Smooth muscle cell (in vitro differentiated cells): ENCODE data around the gene ARHGEF12. TPM values are rescaled to one million over a fixed set of nuclear protein-coding genes. Genes with fewer than 3 reads are reported as not detected.

Source experiments
- DNase-seq: peaks from one replicate; lab custom pipeline; 2025; ENCODE audit not compliant: unreplicated experiment; lab: John Stamatoyannopoulos, UW
- H2AFZ ChIP-seq: fragments of 200-600 bp; sonication (generic); 2 replicates; pipeline ENCODE4 v1.6.0; 2016; ENCODE audit warnings: antibody characterized with exemption, low read depth, mild to moderate bottlenecking
- H3F3A ChIP-seq: fragments of 200-600 bp; sonication (generic); 2 replicates; pipeline ENCODE4 v1.6.0; 2017; ENCODE audit warnings: antibody characterized with exemption, low read depth
- H3K27ac ChIP-seq: fragments of 200-600 bp; sonication (generic); 2 replicates; pipeline ENCODE4 v1.5.1; 2016; ENCODE audit warnings: low read depth, mild to moderate bottlenecking
- H3K27me3 ChIP-seq: fragments of 200-600 bp; sonication (generic); 2 replicates; pipeline ENCODE4 v1.6.1; 2016; ENCODE audit warnings: low read depth, mild to moderate bottlenecking
- H3K36me3 ChIP-seq: fragments of 200-600 bp; sonication (generic); 2 replicates; pipeline ENCODE4 v1.5.1; 2016; ENCODE audit warnings: low read depth
- H3K4me1 ChIP-seq: fragments of 200-600 bp; sonication (generic); 2 replicates; pipeline ENCODE4 v1.5.1; 2016; ENCODE audit warnings: low read depth
- H3K4me2 ChIP-seq: fragments of 200-600 bp; sonication (generic); 2 replicates; pipeline ENCODE4 v1.6.0; 2016; ENCODE audit warnings: mild to moderate bottlenecking
- H3K4me3 ChIP-seq: fragments of 200-600 bp; sonication (generic); 2 replicates; pipeline ENCODE4 v1.5.1; 2016; ENCODE audit warnings: mild to moderate bottlenecking
- H3K79me2 ChIP-seq: fragments of 200-600 bp; sonication (generic); 2 replicates; pipeline ENCODE4 v1.6.0; 2016; ENCODE audit warnings: low read depth, mild to moderate bottlenecking
- H3K9ac ChIP-seq: fragments of 200-600 bp; sonication (generic); 2 replicates; pipeline ENCODE4 v1.6.0; 2016; ENCODE audit warnings: low read depth
- H3K9me3 ChIP-seq: fragments of 200-600 bp; sonication (generic); replicated peaks from 2 replicates; pipeline ENCODE4 v1.5.1; 2016; ENCODE audit warnings: low read depth
- H4K20me1 ChIP-seq: fragments of 200-600 bp; sonication (generic); 2 replicates; pipeline ENCODE4 v1.6.0; 2016; ENCODE audit warnings: low read depth
- CTCF ChIP-seq: fragments of 200-600 bp; sonication (generic); IDR thresholded peaks from 2 replicates; pipeline ENCODE4 v1.5.1; 2017; ENCODE audit warnings: borderline replicate concordance, mild to moderate bottlenecking, antibody characterized with exemption; ENCODE audit not compliant: insufficient read depth, poor library complexity, severe bottlenecking
- WGBS: methylation state at CpG from one replicate; pipeline ENCODE4 v1.1.7; 2016; ENCODE audit warnings: low lambda C conversion rate; 5-methylcytosine and 5-hydroxymethylcytosine counted together
- polyA plus RNA-seq: library from polyadenylated mRNA; unstranded; fragments of >200 nt; fragmentation: Nextera tagmentation; extraction: Ambion mirVana; gene quantifications from 2 replicates; pipeline ENCODE4 v1.2.1, GENCODE V29; 2016
- total RNA-seq: library from RNA; depleted of rRNA; stranded (reverse); fragments of >200 nt; gene quantifications from 2 replicates; pipeline ENCODE4 v1.2.3, GENCODE V29; 2014

Gene ARHGEF12
- total and polyA plus RNA-seq, 2 experiments from 2014 or later: 24.6 to 89.4 TPM

GRCh38 chr11:120529911-120530310 is 193.7 kb downstream of the ARHGEF12 start:
- Histone ChIP-seq H3K4me1 (peaks cover 16% of the 10 kb centered on the region), H3F3A (no peaks in the 10 kb centered on the region), H3K79me2 (no peaks in the 10 kb centered on the region), H2AFZ (no peak overlapping the region), H4K20me1 (no peaks in the 10 kb centered on the region), H3K9ac (no peak overlapping the region), H3K4me3 (no peak overlapping the region), H3K27me3 (peaks cover 13% of the 10 kb centered on the region), H3K36me3 (no peaks in the 10 kb centered on the region), H3K4me2 (no peak overlapping the region), H3K27ac (no peak overlapping the region), H3K9me3 (no peaks in the 10 kb centered on the region)
- no peak for TF ChIP-seq CTCF
- no peak for DNase-seq
- 94% methylated on average over 6 of the region's 6 CpGs for WGBS

- Histone ChIP-seq H3K36me3 (no peaks in the 10 kb centered on the region), H3K4me2 (peak overlapping the region; percentile 20), H2AFZ (no peak overlapping the region), H3K27ac (no peak overlapping the region), H3F3A (no peaks in the 10 kb centered on the region), H4K20me1 (no peaks in the 10 kb centered on the region), H3K9ac (no peak overlapping the region), H3K4me3 (no peak overlapping the region), H3K27me3 (peaks cover 9% of the 10 kb centered on the region), H3K4me1 (peaks cover 11% of the 10 kb centered on the region), H3K9me3 (no peaks in the 10 kb centered on the region), H3K79me2 (no peaks in the 10 kb centered on the region)
- no peak for TF ChIP-seq CTCF
- no peak for DNase-seq
- WGBS: 80% methylated on average over 16 of the region's 16 CpGs
These were observed 196.0 kb downstream of the ARHGEF12 start for GRCh38 chr11:120532082-120532831.

GRCh38 chr11:120532832-120533196 is 196.6 kb downstream of the ARHGEF12 start:
- H3K79me2 ChIP-seq: no peaks in the 10 kb centered on the region
- no peak overlapping the region for H3K9ac ChIP-seq
- no peak overlapping the region for H2AFZ ChIP-seq
- WGBS: 74% methylated on average over 5 of the region's 5 CpGs
- no peak for TF ChIP-seq CTCF
- no peaks in the 10 kb centered on the region for H3F3A ChIP-seq
- H3K9me3 ChIP-seq: no peaks in the 10 kb centered on the region
- H3K27me3 ChIP-seq: peaks cover 9% of the 10 kb centered on the region
- no peak overlapping the region for H3K27ac ChIP-seq
- H3K4me3 ChIP-seq: no peak overlapping the region
- peaks cover 8% of the 10 kb centered on the region for H3K4me1 ChIP-seq
- H3K36me3 ChIP-seq: no peaks in the 10 kb centered on the region
- peak overlapping the region; percentile 20 for H3K4me2 ChIP-seq
- no peak for DNase-seq
- H4K20me1 ChIP-seq: no peaks in the 10 kb centered on the region
